Tibial nerve (tissue), 4 donors: ENCODE data around the gene HTRA3. TPM values are rescaled to one million over a fixed set of nuclear protein-coding genes. Genes with fewer than 3 reads are reported as not detected.

Source experiments
- DNase-seq, 2 donors: peaks; one replicate each; pipeline ENCODE4 v3.0.0-alpha.2; 2019; ENCODE audit warnings: low spot score in 2 of 2
- H3K27ac ChIP-seq, 4 donors: fragments of 200-600 bp; sonication (generic) in 3 of 4; one replicate each; pipeline ENCODE4 v1.5.1; 2017 to 2019; ENCODE audit warnings: mild to moderate bottlenecking in 1 of 4
- H3K27me3 ChIP-seq, 2 donors: fragments of 200-600 bp; sonication (generic) in 1 of 2; one replicate each; pipeline versions ENCODE4 v1.5.1 to v1.6.0; 2017 to 2019
- H3K36me3 ChIP-seq, 3 donors: fragments of 200-600 bp; sonication (generic); one replicate each; pipeline ENCODE4 v1.5.1; 2018 to 2019
- H3K4me1 ChIP-seq, 4 donors: fragments of 200-600 bp; sonication (generic) in 3 of 4; one replicate each; pipeline ENCODE4 v1.5.1; 2017 to 2019
- H3K4me3 ChIP-seq, 4 donors: fragments of 200-600 bp; sonication (generic) in 3 of 4; one replicate each; pipeline ENCODE4 v1.5.1; 2017 to 2019; ENCODE audit warnings: mild to moderate bottlenecking in 1 of 4, moderate library complexity in 1 of 4
- H3K9me3 ChIP-seq, 4 donors: fragments of 200-600 bp; sonication (generic) in 3 of 4; one replicate each; pipeline ENCODE4 v1.5.1; 2017 to 2019
- CTCF ChIP-seq, 5 experiments: fragments of 200-600 bp in 3 of 5; fragments of 450-650 bp in 2 of 5; sonication (generic) in 3 of 5; IDR thresholded peaks; one replicate each; pipeline ENCODE4 v1.5.1; 2016 to 2019; ENCODE audit warnings: antibody characterized with exemption in 5 of 5, mild to moderate bottlenecking in 3 of 5, moderate library complexity in 2 of 5
- EP300 ChIP-seq, 2 donors: sonication (generic); formaldehyde crosslinking; IDR thresholded peaks; one replicate each; pipeline ENCODE4 v1.6.1; 2017; ENCODE audit warnings: antibody characterized with exemption in 2 of 2, mild to moderate bottlenecking in 1 of 2
- POLR2A ChIP-seq, 2 donors: fragments of 450-650 bp; IDR thresholded peaks; one replicate each; pipeline ENCODE4 v1.6.1; 2017; ENCODE audit warnings: antibody characterized with exemption in 2 of 2, mild to moderate bottlenecking in 2 of 2, moderate library complexity in 2 of 2
- WGBS, 2 donors: methylation state at CpG; one replicate each; pipeline ENCODE4 v1.1.5; 2018; 5-methylcytosine and 5-hydroxymethylcytosine counted together
- total RNA-seq, 4 donors: library from RNA; depleted of rRNA; stranded (reverse); fragments of >200 nt; gene quantifications; one replicate each; pipeline ENCODE4 v1.1.0, GENCODE V29; 2016

HTRA3 gene
- total RNA-seq, 4 donors from 2014 or later = 34.9 to 54.3 (median 43.5) TPM

GRCh38 chr4:8272472-8273428 is 3.2 kb downstream of the HTRA3 start:
- no peak overlapping the region for H3K4me3 ChIP-seq
- H3K27me3 ChIP-seq = peaks cover 0 to 20% of the 10 kb centered on the region in 2 donors
- no peak for TF ChIP-seq CTCF (IDR thresholded peaks at IDR 0.05)
- TF ChIP-seq EP300 (IDR thresholded peaks at IDR 0.05) = no peak
- peak overlapping the region in 2 of 4 donors; percentile 26 to 50 for H3K27ac ChIP-seq
- no peak for DNase-seq
- WGBS, 2 donors = 68 to 74% methylated on average over 16 to 20 of the region's 30 CpGs
- no peaks in the 10 kb centered on the region for H3K36me3 ChIP-seq
- H3K4me1 ChIP-seq = peaks cover 0 to 71% (median 8%) of the 10 kb centered on the region in 4 donors
- H3K9me3 ChIP-seq = no peaks in the 10 kb centered on the region

GRCh38 chr4:8273450-8273849 is 3.9 kb downstream of the HTRA3 start:
- peaks cover 0 to 20% of the 10 kb centered on the region in 2 donors for H3K27me3 ChIP-seq
- DNase-seq = no peak
- peak overlapping the region in 2 of 4 donors; percentile 26 to 50 for H3K27ac ChIP-seq
- WGBS, 2 donors = 77 to 83% methylated on average over 13 of the region's 13 CpGs
- peaks cover 0 to 77% (median 8%) of the 10 kb centered on the region in 4 donors for H3K4me1 ChIP-seq
- no peaks in the 10 kb centered on the region for H3K36me3 ChIP-seq
- no peaks in the 10 kb centered on the region for H3K9me3 ChIP-seq
- TF ChIP-seq EP300 (IDR thresholded peaks at IDR 0.05) (no peak), POLR2A (IDR thresholded peaks at IDR 0.05) (no peak), CTCF (IDR thresholded peaks at IDR 0.05) (no peak)
- no peak overlapping the region for H3K4me3 ChIP-seq

GRCh38 chr4:8274066-8274652 is 4.6 kb downstream of the HTRA3 start:
- Histone ChIP-seq H3K4me3 (no peak overlapping the region), H3K36me3 (no peaks in the 10 kb centered on the region), H3K27me3 (peaks cover 0 to 16% of the 10 kb centered on the region in 2 donors), H3K27ac (peak overlapping the region in 1 of 4 donors; percentile 46), H3K4me1 (peaks cover 0 to 80% (median 8%) of the 10 kb centered on the region in 4 donors), H3K9me3 (no peaks in the 10 kb centered on the region)
- TF ChIP-seq CTCF (IDR thresholded peaks at IDR 0.05) (no peak), POLR2A (IDR thresholded peaks at IDR 0.05) (no peak)
- no peak for DNase-seq
- 91 to 92% methylated on average over 18 to 21 of the region's 21 CpGs for WGBS, 2 donors

GRCh38 chr4:8274765-8275547 is 5.4 kb downstream of the HTRA3 start:
- WGBS, 2 donors = 44% methylated on average over 11 to 17 of the region's 19 CpGs
- Histone ChIP-seq H3K4me1 (peaks cover 0 to 73% (median 8%) of the 10 kb centered on the region in 4 donors), H3K36me3 (no peaks in the 10 kb centered on the region), H3K4me3 (no peak overlapping the region), H3K27me3 (peaks cover 0 to 14% of the 10 kb centered on the region in 2 donors), H3K27ac (peak overlapping the region in 1 of 4 donors; percentile 46), H3K9me3 (no peaks in the 10 kb centered on the region)
- peak in 3 of 5 experiments; percentile 14 to 54 (median 14) for TF ChIP-seq CTCF (IDR thresholded peaks at IDR 0.05)
- peak in 1 of 2 donors; percentile 44 for TF ChIP-seq EP300 (IDR thresholded peaks at IDR 0.05)
- no peak for TF ChIP-seq POLR2A (IDR thresholded peaks at IDR 0.05)
- peak; percentile 82 to 83 for DNase-seq
